Stomach (tissue), 4 donors: ENCODE results near the gene MASP1.

Experiments used
- POLR2A ChIP-seq, 4 donors: fragments of 450-650 bp; IDR thresholded peaks; one replicate each; pipeline ENCODE4 v1.6.1; 2016; ENCODE audit warnings: antibody characterized with exemption in 4 of 4, control low read depth in 2 of 4, mild to moderate bottlenecking in 1 of 4, moderate library complexity in 1 of 4
- TF ChIP-seq, protein P1 (sequence below), 7 experiments: fragments of 450-650 bp in 4 of 7; fragments of 200-600 bp in 3 of 7; sonication (generic) in 3 of 7; IDR thresholded peaks; one replicate each; pipeline ENCODE4 v1.5.1; 2016 to 2019; ENCODE audit warnings: antibody characterized with exemption in 7 of 7, control low read depth in 2 of 7, mild to moderate bottlenecking in 1 of 7

GRCh38 chr3:187213616-187214015, 77.9 kb downstream of the MASP1 start:
- no peak for TF ChIP-seq POLR2A (IDR thresholded peaks at IDR 0.05)
- TF ChIP-seq, protein P1, sequence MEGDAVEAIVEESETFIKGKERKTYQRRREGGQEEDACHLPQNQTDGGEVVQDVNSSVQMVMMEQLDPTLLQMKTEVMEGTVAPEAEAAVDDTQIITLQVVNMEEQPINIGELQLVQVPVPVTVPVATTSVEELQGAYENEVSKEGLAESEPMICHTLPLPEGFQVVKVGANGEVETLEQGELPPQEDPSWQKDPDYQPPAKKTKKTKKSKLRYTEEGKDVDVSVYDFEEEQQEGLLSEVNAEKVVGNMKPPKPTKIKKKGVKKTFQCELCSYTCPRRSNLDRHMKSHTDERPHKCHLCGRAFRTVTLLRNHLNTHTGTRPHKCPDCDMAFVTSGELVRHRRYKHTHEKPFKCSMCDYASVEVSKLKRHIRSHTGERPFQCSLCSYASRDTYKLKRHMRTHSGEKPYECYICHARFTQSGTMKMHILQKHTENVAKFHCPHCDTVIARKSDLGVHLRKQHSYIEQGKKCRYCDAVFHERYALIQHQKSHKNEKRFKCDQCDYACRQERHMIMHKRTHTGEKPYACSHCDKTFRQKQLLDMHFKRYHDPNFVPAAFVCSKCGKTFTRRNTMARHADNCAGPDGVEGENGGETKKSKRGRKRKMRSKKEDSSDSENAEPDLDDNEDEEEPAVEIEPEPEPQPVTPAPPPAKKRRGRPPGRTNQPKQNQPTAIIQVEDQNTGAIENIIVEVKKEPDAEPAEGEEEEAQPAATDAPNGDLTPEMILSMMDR (IDR thresholded peaks at IDR 0.05) = no peak
